22Rv1 (cell line): ENCODE measurements around the gene CMTM8.

Experiments
- CTCF ChIP-seq: fragments of 450-650 bp; IDR thresholded peaks from 2 replicates; pipeline ENCODE4 v1.5.1; 2017; ENCODE audit warnings: mild to moderate bottlenecking
- ZFX ChIP-seq: fragments of 450-650 bp; IDR thresholded peaks from 2 replicates; pipeline ENCODE4 v1.6.1; 2017; ENCODE audit warnings: antibody characterized with exemption, borderline replicate concordance

- TF ChIP-seq CTCF (no peak), ZFX (no peak)
These were observed 133.2 kb downstream of the CMTM8 start for GRCh38 chr3:32371461-32372212.
